Lower lobe of right lung (tissue), 2 donors: ENCODE data around the gene VARS2. TPM values are rescaled to one million over a fixed set of nuclear protein-coding genes. Genes with fewer than 3 reads are reported as not detected.

ENCODE experiments used
- ATAC-seq, 2 donors: fragments of 200-7000 bp; cut with Tn5 transposase; one replicate each; pipeline ENCODE4 v1.9.1; 2020 to 2022; ENCODE audit warnings: mild to moderate bottlenecking in 2 of 2, moderate library complexity in 2 of 2
- DNase-seq: peaks from one replicate; pipeline ENCODE4 v3.0.0-alpha.2; 2020
- H3K27ac ChIP-seq: fragments of 200-600 bp; one replicate; pipeline ENCODE4 v1.8.0; 2022
- H3K27me3 ChIP-seq: fragments of 200-600 bp; one replicate; pipeline ENCODE4 v1.8.0; 2022; ENCODE audit warnings: low read depth
- H3K36me3 ChIP-seq: fragments of 200-600 bp; one replicate; pipeline ENCODE4 v1.8.0; 2022; ENCODE audit warnings: mild to moderate bottlenecking
- H3K4me1 ChIP-seq: fragments of 200-600 bp; one replicate; pipeline ENCODE4 v1.8.0; 2022
- H3K4me3 ChIP-seq: fragments of 200-600 bp; one replicate; pipeline ENCODE4 v1.8.0; 2022; ENCODE audit warnings: mild to moderate bottlenecking
- H3K9me3 ChIP-seq: fragments of 200-600 bp; one replicate; pipeline ENCODE4 v1.8.0; 2022
- CTCF ChIP-seq: fragments of 200-600 bp; IDR thresholded peaks from one replicate; pipeline ENCODE4 v1.8.0; 2022; ENCODE audit warnings: antibody characterized with exemption, mild to moderate bottlenecking
- intact Hi-C: fragments of 100-400 bp; cut with DNase I; formaldehyde crosslinking; loops from one replicate; pipeline ENCODE4 v1.11.0; 2022
- total RNA-seq: library from RNA; stranded (reverse); fragmentation: NEBNext Ultra II Directional; extraction: Animal tissue kit (Norgen Biotek cat#: 25700); gene quantifications from one replicate; pipeline ENCODE4 v1.2.1, GENCODE V29; 2021
- donor health status: DM: no; HTN: yes; CAD: no; lungs with severe emphysema.

Gene VARS2
- total RNA-seq, 1 donor from 2014 or later, result 33.0 TPM

- peak; percentile 86 for DNase-seq
- ATAC-seq, result peak; percentile 92 to 95
Measured at GRCh38 chr6:30955367-30956042, 41.5 kb downstream of the VARS2 start.

GRCh38 chr6:30957716-30958115 lies 43.7 kb downstream of the VARS2 start:
- no peaks in the 10 kb centered on the region for H3K36me3 ChIP-seq
- no peak for TF ChIP-seq CTCF
- no peak overlapping the region for H3K4me3 ChIP-seq
- no peaks in the 10 kb centered on the region for H3K9me3 ChIP-seq
- intact Hi-C loops, result no loop called here
- no peak for DNase-seq
- ATAC-seq, result no peak
- H3K27me3 ChIP-seq, result no peaks in the 10 kb centered on the region
- peaks cover 35% of the 10 kb centered on the region for H3K4me1 ChIP-seq
- H3K27ac ChIP-seq, result no peak overlapping the region

More at GRCh38 chr6:30955367-30956042, 41.5 kb downstream of the VARS2 start:
- H3K27me3 ChIP-seq, result no peaks in the 10 kb centered on the region
- H3K36me3 ChIP-seq, result no peaks in the 10 kb centered on the region
- H3K9me3 ChIP-seq, result no peaks in the 10 kb centered on the region
- peak overlapping the region; percentile 82 for H3K27ac ChIP-seq
- H3K4me1 ChIP-seq, result peaks cover 19% of the 10 kb centered on the region
- H3K4me3 ChIP-seq, result peak overlapping the region; percentile 57
- no peak for TF ChIP-seq CTCF
- intact Hi-C loops, result no loop called here

GRCh38 chr6:30960907-30961673 lies 47.1 kb downstream of the VARS2 start:
- H3K36me3 ChIP-seq, result no peaks in the 10 kb centered on the region
- H3K4me1 ChIP-seq, result peaks cover 21% of the 10 kb centered on the region
- no peak overlapping the region for H3K27ac ChIP-seq
- DNase-seq, result no peak
- peak; percentile 80 to 90 for ATAC-seq
- intact Hi-C loops, result no loop called here
- H3K9me3 ChIP-seq, result no peaks in the 10 kb centered on the region
- H3K4me3 ChIP-seq, result no peak overlapping the region
- no peak for TF ChIP-seq CTCF
- no peaks in the 10 kb centered on the region for H3K27me3 ChIP-seq

- intact Hi-C loops, result no loop called here
- Histone ChIP-seq H3K4me1 (peaks cover 18% of the 10 kb centered on the region), H3K27ac (no peak overlapping the region), H3K4me3 (no peak overlapping the region), H3K36me3 (no peaks in the 10 kb centered on the region), H3K27me3 (no peaks in the 10 kb centered on the region), H3K9me3 (no peaks in the 10 kb centered on the region)
- no peak for TF ChIP-seq CTCF
- DNase-seq (no peak), ATAC-seq (no peak)
Measured at GRCh38 chr6:30962716-30963115, 48.7 kb downstream of the VARS2 start.

- Histone ChIP-seq H3K9me3 (no peaks in the 10 kb centered on the region), H3K36me3 (no peaks in the 10 kb centered on the region), H3K4me1 (peaks cover 18% of the 10 kb centered on the region), H3K4me3 (no peak overlapping the region), H3K27me3 (no peaks in the 10 kb centered on the region), H3K27ac (no peak overlapping the region)
- no peak for TF ChIP-seq CTCF
- intact Hi-C loops, result no loop called here
- no peak for ATAC-seq
- no peak for DNase-seq
Measured at GRCh38 chr6:30963641-30964040, 49.6 kb downstream of the VARS2 start.
